Spinal cord (tissue), 10 donors: ENCODE results near the gene GAL3ST3. TPM values are rescaled to one million over a fixed set of nuclear protein-coding genes. Genes with fewer than 3 reads are reported as not detected.

Experiments used
- DNase-seq, 6 donors: peaks; one replicate each; pipeline versions ENCODE4 v3.0.0 to v3.0.0-alpha.2; 2013 to 2015; ENCODE audit warnings: low spot score in 6 of 6, low read depth in 4 of 6
- H3K27ac ChIP-seq: one replicate; pipeline ENCODE4 v1.5.1; 2013; ENCODE audit warnings: low read depth, low read length, control low read depth
- H3K27me3 ChIP-seq: one replicate; pipeline ENCODE4 v1.6.1; 2013; ENCODE audit warnings: low read length; ENCODE audit not compliant: control insufficient read depth, insufficient read depth
- H3K36me3 ChIP-seq: one replicate; pipeline ENCODE4 v1.6.1; 2013; ENCODE audit warnings: low read length; ENCODE audit not compliant: control insufficient read depth, insufficient read depth
- H3K4me1 ChIP-seq: one replicate; pipeline ENCODE4 v1.6.1; 2013; ENCODE audit warnings: low read length; ENCODE audit not compliant: control insufficient read depth, insufficient read depth
- H3K4me3 ChIP-seq: one replicate; pipeline ENCODE4 v1.5.1; 2013; ENCODE audit warnings: low read depth, low read length, control low read depth
- H3K9me3 ChIP-seq: one replicate; pipeline ENCODE4 v1.6.1; 2013; ENCODE audit warnings: low read length; ENCODE audit not compliant: control insufficient read depth, insufficient read depth
- WGBS: methylation state at CpG from one replicate; pipeline ENCODE4 v1.1.5; 2013; ENCODE audit warnings: missing lambda C conversion rate; ENCODE audit not compliant: insufficient coverage; 5-methylcytosine and 5-hydroxymethylcytosine counted together
- polyA plus RNA-seq, 2 donors: library from polyadenylated mRNA; unstranded; fragments of 120-200 nt; gene quantifications; one replicate each; pipeline ENCODE4 v1.2.1, GENCODE V29; 2013; ENCODE audit not compliant: insufficient read length in 2 of 2
- total RNA-seq, 2 donors: library from RNA; depleted of rRNA in 1 of 2; stranded (reverse); fragments of 120-200 nt in 1 of 2; fragments of >200 nt in 1 of 2; gene quantifications; one replicate each; pipeline versions ENCODE4 v1.2.3 to v1.2.4, GENCODE V29; 2013 to 2014
- donor health status: healthy.

The GAL3ST3 gene
- total and polyA plus RNA-seq, 4 donors = 4.5 to 19.0 (median 12.2) TPM

- Histone ChIP-seq H3K4me1 (no peaks in the 10 kb centered on the region), H3K36me3 (peaks cover 76% of the 10 kb centered on the region), H3K27me3 (no peaks in the 10 kb centered on the region), H3K4me3 (no peak overlapping the region), H3K27ac (no peak overlapping the region), H3K9me3 (no peaks in the 10 kb centered on the region)
- no peak for DNase-seq
- WGBS = 89% methylated on average over 6 of the region's 6 CpGs
Observed at GRCh38 chr11:66061268-66061667, 12.3 kb upstream of the GAL3ST3 start.

GRCh38 chr11:66059966-66060680 lies 11.2 kb upstream of the GAL3ST3 start:
- Histone ChIP-seq H3K27ac (no peak overlapping the region), H3K27me3 (no peaks in the 10 kb centered on the region), H3K36me3 (peaks cover 79% of the 10 kb centered on the region), H3K4me3 (no peak overlapping the region), H3K9me3 (no peaks in the 10 kb centered on the region), H3K4me1 (no peaks in the 10 kb centered on the region)
- no peak for DNase-seq
- WGBS = 76% methylated on average over 8 of the region's 8 CpGs

GRCh38 chr11:66056501-66056900 lies 7.5 kb upstream of the GAL3ST3 start:
- Histone ChIP-seq H3K36me3 (peaks cover 75% of the 10 kb centered on the region), H3K4me3 (no peak overlapping the region), H3K27ac (no peak overlapping the region), H3K9me3 (no peaks in the 10 kb centered on the region), H3K27me3 (no peaks in the 10 kb centered on the region), H3K4me1 (peaks cover 16% of the 10 kb centered on the region)
- DNase-seq = peak in 1 of 6 donors; percentile 22
- WGBS = 48% methylated on average over 7 of the region's 7 CpGs

GRCh38 chr11:66055021-66055420 lies 6.1 kb upstream of the GAL3ST3 start:
- DNase-seq = no peak
- H3K27me3 ChIP-seq = no peaks in the 10 kb centered on the region
- 98% methylated on average over 6 of the region's 7 CpGs for WGBS

GRCh38 chr11:66052664-66052982 lies 3.7 kb upstream of the GAL3ST3 start:
- Histone ChIP-seq H3K9me3 (no peaks in the 10 kb centered on the region), H3K4me3 (peak overlapping the region; percentile 97), H3K27me3 (no peaks in the 10 kb centered on the region), H3K27ac (peak overlapping the region; percentile 86), H3K36me3 (peaks cover 38% of the 10 kb centered on the region), H3K4me1 (peaks cover 53% of the 10 kb centered on the region)
- no peak for DNase-seq
- under 1% methylated on average over 17 of the region's 17 CpGs for WGBS

More at GRCh38 chr11:66055021-66055420, 6.1 kb upstream of the GAL3ST3 start:
- Histone ChIP-seq H3K36me3 (peaks cover 62% of the 10 kb centered on the region), H3K4me3 (no peak overlapping the region), H3K27ac (no peak overlapping the region), H3K9me3 (no peaks in the 10 kb centered on the region), H3K4me1 (peaks cover 30% of the 10 kb centered on the region)

GRCh38 chr11:66051766-66052663 lies 3.1 kb upstream of the GAL3ST3 start, which contains the start of gene SF3B2:
Gene SF3B2 (plus strand): TSS chr11:66052364. CDS start chr11:66052385, 21 bp downstream.
- H3K4me1 ChIP-seq = peaks cover 59% of the 10 kb centered on the region
- H3K9me3 ChIP-seq = no peaks in the 10 kb centered on the region
- no peaks in the 10 kb centered on the region for H3K27me3 ChIP-seq
- H3K4me3 ChIP-seq = peak within 1 kb of the TSS; percentile 97
- under 1% methylated on average over 84 of the region's 84 CpGs for WGBS
- peak; percentile 89 to 99 (median 94) for DNase-seq
- H3K36me3 ChIP-seq = peaks cover 32% of the 10 kb centered on the region
- peak within 1 kb of the TSS; percentile 96 for H3K27ac ChIP-seq

GRCh38 chr11:66051371-66051765 lies 2.4 kb upstream of the GAL3ST3 start:
- no peak for DNase-seq
- 17% methylated on average over 11 of the region's 12 CpGs for WGBS
- H3K36me3 ChIP-seq = peaks cover 28% of the 10 kb centered on the region
- H3K27me3 ChIP-seq = no peaks in the 10 kb centered on the region
- peak overlapping the region; percentile 97 for H3K4me3 ChIP-seq
- peak overlapping the region; percentile 96 for H3K27ac ChIP-seq
- peaks cover 62% of the 10 kb centered on the region for H3K4me1 ChIP-seq
- H3K9me3 ChIP-seq = no peaks in the 10 kb centered on the region

GRCh38 chr11:66050581-66051231 lies 1.7 kb upstream of the GAL3ST3 start:
- Histone ChIP-seq H3K27ac (peak overlapping the region; percentile 96), H3K9me3 (no peaks in the 10 kb centered on the region), H3K36me3 (peaks cover 21% of the 10 kb centered on the region), H3K4me3 (peak overlapping the region; percentile 97), H3K4me1 (peaks cover 63% of the 10 kb centered on the region), H3K27me3 (no peaks in the 10 kb centered on the region)
- no peak for DNase-seq
- WGBS = 88% methylated on average over 1 of the region's 5 CpGs

GRCh38 chr11:66047541-66048365 lies 1.2 kb downstream of the GAL3ST3 start:
- DNase-seq = peak in 1 of 6 donors; percentile 38
- H3K27me3 ChIP-seq = no peaks in the 10 kb centered on the region
- H3K4me1 ChIP-seq = peaks cover 64% of the 10 kb centered on the region
- WGBS = 64% methylated on average over 10 of the region's 11 CpGs
- peaks cover 16% of the 10 kb centered on the region for H3K36me3 ChIP-seq
- H3K9me3 ChIP-seq = no peaks in the 10 kb centered on the region
- H3K27ac ChIP-seq = no peak overlapping the region
- peak overlapping the region; percentile 26 for H3K4me3 ChIP-seq
